Measurements from ENCODE around the gene CERT1. TPM values are rescaled to one million over a fixed set of nuclear protein-coding genes. Genes with fewer than 3 reads are reported as not detected.
"Not testable (repeated sequence)": the region's sequence is repeated elsewhere in the genome, so short reads cannot be mapped to it uniquely, and the experiment has no call there.

The CERT1 gene
- total and polyA plus RNA-seq, 2 donors (not counting 3 experiments of a cell fraction or from before 2014, with no cell fraction given), result 8.0 to 21.3 TPM

DNA sequence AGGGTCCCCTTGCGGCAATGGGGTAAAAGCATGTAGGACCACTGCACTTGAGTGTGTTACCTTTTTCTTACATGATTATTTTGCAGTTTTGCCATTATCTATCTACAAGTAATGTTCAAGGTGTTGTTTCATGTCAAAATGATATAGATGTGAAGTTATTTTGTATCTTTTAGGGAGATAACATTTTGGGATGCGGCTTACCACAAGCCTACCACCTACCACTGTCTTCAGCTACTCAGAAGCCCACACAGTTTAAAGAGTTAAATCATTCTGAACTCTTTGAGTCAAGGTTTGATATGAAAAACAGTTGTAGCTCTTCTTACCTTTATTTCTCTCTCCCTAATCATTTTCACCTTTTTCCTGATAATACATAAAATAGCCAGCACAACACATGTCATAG, 19.8 kb downstream of the CERT1 start:
- dilution Hi-C loops (cut with MboI; ENCODE audit: extremely low pct_ligation_motif_present, low sequenced_read_pairs) (no loop called here), intact Hi-C loops (cut with micrococcal nuclease) (no loop called here)
- Histone ChIP-seq H3K9me1 (replicated peaks; ENCODE audit: control insufficient read depth, extremely low read depth, insufficient read depth, low read length) (no peaks in the 10 kb centered on the region), H3K9ac (replicated peaks; ENCODE audit: extremely low read depth, insufficient read depth, low read length) (no peak overlapping the region), H3K4me1 (ENCODE audit: control insufficient read depth, extremely low read depth, insufficient read depth, low read length) (no peaks in the 10 kb centered on the region), H2AFZ (ENCODE audit: low read depth, low read length) (no peak overlapping the region), H3K36me3 (ENCODE audit: control insufficient read depth in 2 of 2, extremely low read depth in 1 of 2, insufficient read depth in 2 of 2, low read length in 2 of 2) (peaks cover 0 to 2% of the 10 kb centered on the region in 2 experiments), H3K27ac (ENCODE audit: insufficient read depth, low read depth, low read length) (no peak overlapping the region), H3K79me2 (ENCODE audit: control insufficient read depth, insufficient read depth, low read length) (peaks cover 15% of the 10 kb centered on the region), H3K9me3 (replicated peaks; ENCODE audit: control insufficient read depth, insufficient read depth, low read length) (no peaks in the 10 kb centered on the region), H3K27me3 (ENCODE audit: control insufficient read depth in 2 of 2, insufficient read depth in 2 of 2, low read length in 2 of 2) (no peaks in the 10 kb centered on the region), H3K4me3 (replicated peaks in 1 of 3; ENCODE audit: insufficient read depth in 1 of 3, low read depth in 1 of 3, low read length in 3 of 3) (no peak overlapping the region), H3K4me2 (ENCODE audit: insufficient read depth, low read length) (no peak overlapping the region), H4K20me1 (replicated peaks; ENCODE audit: control insufficient read depth, extremely low read depth, insufficient read depth, low read length) (no peaks in the 10 kb centered on the region)
- TF ChIP-seq POLR2A (IDR thresholded peaks at IDR 0.05; ENCODE audit: low read depth, low read length) (no peak), JUN (IDR thresholded peaks at IDR 0.05; ENCODE audit: borderline replicate concordance, insufficient read depth, insufficient read length, low read depth) (no peak)
- no peak for FAIRE-seq
- ChIA-PET CTCF (no interaction called here), POLR2A (no interaction called here)
- BruUV-seq (replicated peaks), result no TSS peak
- DNase-seq (ENCODE audit: low read depth, low spot score), result no peak

DNA sequence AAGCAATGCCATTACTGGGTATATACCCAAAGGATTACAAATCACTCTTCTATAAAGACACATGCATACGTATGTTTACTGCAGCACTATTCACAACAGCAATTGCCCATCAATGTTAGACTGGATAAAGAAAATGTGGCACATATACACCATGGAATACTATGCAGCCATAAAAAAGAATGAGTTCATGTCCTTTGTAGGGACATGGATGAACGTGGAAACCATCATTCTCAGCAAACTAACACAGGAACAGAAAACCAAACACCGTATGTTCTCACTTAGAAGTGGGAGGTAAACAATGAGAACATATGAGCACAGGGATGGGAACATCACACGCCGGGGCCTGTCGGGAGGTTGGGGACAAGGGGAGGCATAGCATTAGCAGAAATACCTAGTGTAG, 21.6 kb downstream of the CERT1 start:
- DNase-seq (ENCODE audit: low read depth, low spot score); H3K27me3 ChIP-seq (ENCODE audit: control insufficient read depth in 2 of 2, insufficient read depth in 2 of 2, low read length in 2 of 2); intact Hi-C loops (cut with micrococcal nuclease); FAIRE-seq; H3K9me1 ChIP-seq (replicated peaks; ENCODE audit: control insufficient read depth, extremely low read depth, insufficient read depth, low read length); H3K4me3 ChIP-seq (replicated peaks in 1 of 3; ENCODE audit: insufficient read depth in 1 of 3, low read depth in 1 of 3, low read length in 3 of 3); H3K4me2 ChIP-seq (ENCODE audit: insufficient read depth, low read length); H4K20me1 ChIP-seq (replicated peaks; ENCODE audit: control insufficient read depth, extremely low read depth, insufficient read depth, low read length); BruUV-seq (replicated peaks); H3K27ac ChIP-seq (ENCODE audit: insufficient read depth, low read depth, low read length); H3K9ac ChIP-seq (replicated peaks; ENCODE audit: extremely low read depth, insufficient read depth, low read length); H3K36me3 ChIP-seq (ENCODE audit: control insufficient read depth in 2 of 2, extremely low read depth in 1 of 2, insufficient read depth in 2 of 2, low read length in 2 of 2); dilution Hi-C loops (cut with MboI; ENCODE audit: extremely low pct_ligation_motif_present, low sequenced_read_pairs); H2AFZ ChIP-seq (ENCODE audit: low read depth, low read length); H3K9me3 ChIP-seq (replicated peaks; ENCODE audit: control insufficient read depth, insufficient read depth, low read length); POLR2A ChIA-PET; H3K4me1 ChIP-seq (ENCODE audit: control insufficient read depth, extremely low read depth, insufficient read depth, low read length): not testable (repeated sequence)
- H3K79me2 ChIP-seq (ENCODE audit: control insufficient read depth, insufficient read depth, low read length), result peaks cover 21% of the 10 kb centered on the region
- CTCF ChIA-PET, result interaction anchor here (0.6 kb wide), 1 partner anchor 101 kb away, joined by 3 read pairs; no protein-coding TSS in a partner anchor

Measured in endothelial cell of umbilical vein (primary cell).